H9 (cell line): ENCODE data around the gene HADH. TPM values are rescaled to one million over a fixed set of nuclear protein-coding genes. Genes with fewer than 3 reads are reported as not detected.

Source experiments
- DNase-seq: peaks from one replicate; pipeline ENCODE4 v3.0.0-alpha.2; 2017
- H2AFZ ChIP-seq: one replicate; pipeline ENCODE4 v1.6.1; 2013; ENCODE audit warnings: mild to moderate bottlenecking, low read length, control low read depth, moderate library complexity
- H2AK5ac ChIP-seq: 2 replicates; pipeline ENCODE4 v1.6.1; 2013; ENCODE audit warnings: low read length, control low read depth, mixed read lengths; ENCODE audit not compliant: insufficient read length
- H2BK120ac ChIP-seq: one replicate; pipeline ENCODE4 v1.6.1; 2013; ENCODE audit warnings: low read depth, mild to moderate bottlenecking, low read length, control low read depth, inconsistent platforms; ENCODE audit not compliant: poor library complexity, severe bottlenecking
- H2BK12ac ChIP-seq: 2 replicates; pipeline ENCODE4 v1.6.1; 2013; ENCODE audit warnings: low read length, control low read depth, mixed read lengths, low read depth; ENCODE audit not compliant: insufficient read length
- H2BK15ac ChIP-seq: 2 replicates; pipeline ENCODE4 v1.6.1; 2013; ENCODE audit warnings: low read depth, low read length, control low read depth
- H2BK20ac ChIP-seq: one replicate; pipeline ENCODE4 v1.6.1; 2013; ENCODE audit warnings: low read depth, mild to moderate bottlenecking, low read length, control low read depth, inconsistent platforms; ENCODE audit not compliant: poor library complexity, severe bottlenecking
- H2BK5ac ChIP-seq: 2 replicates; pipeline ENCODE4 v1.6.1; 2013; ENCODE audit warnings: low read length, control low read depth, mixed read lengths; ENCODE audit not compliant: insufficient read length
- H3K14ac ChIP-seq: 2 replicates; pipeline ENCODE4 v1.6.1; 2013; ENCODE audit warnings: low read length, control low read depth; ENCODE audit not compliant: insufficient read depth
- H3K18ac ChIP-seq: 2 replicates; pipeline ENCODE4 v1.6.1; 2013; ENCODE audit warnings: low read depth, mild to moderate bottlenecking, mixed read lengths, low read length, control low read depth; ENCODE audit not compliant: insufficient read length
- H3K23ac ChIP-seq: 2 replicates; pipeline ENCODE4 v1.6.1; 2013; ENCODE audit warnings: low read length, control low read depth, mixed read lengths, low read depth; ENCODE audit not compliant: insufficient read length
- H3K23me2 ChIP-seq: 2 replicates; pipeline ENCODE4 v1.6.1; 2013; ENCODE audit warnings: low read depth, mild to moderate bottlenecking, mixed read lengths, low read length, control low read depth; ENCODE audit not compliant: insufficient read length, poor library complexity, severe bottlenecking
- H3K27ac ChIP-seq: 2 replicates; pipeline ENCODE4 v1.5.1; 2013; ENCODE audit warnings: low read length, control low read depth, mixed read lengths, low read depth; ENCODE audit not compliant: insufficient read length
- H3K27me3 ChIP-seq: 2 replicates; pipeline ENCODE4 v1.6.1; 2013; ENCODE audit warnings: low read length, control low read depth, inconsistent platforms; ENCODE audit not compliant: insufficient read depth
- H3K4ac ChIP-seq: 2 replicates; pipeline ENCODE4 v1.6.1; 2013; ENCODE audit warnings: low read depth, mild to moderate bottlenecking, control low read depth, inconsistent platforms, low read length, moderate library complexity
- H3K4me1 ChIP-seq: 2 replicates; pipeline ENCODE4 v1.6.1; 2013; ENCODE audit warnings: low read length, control low read depth, inconsistent platforms; ENCODE audit not compliant: insufficient read depth
- H3K4me2 ChIP-seq: 2 replicates; pipeline ENCODE4 v1.6.1; 2013; ENCODE audit warnings: low read length, control low read depth, mixed read lengths; ENCODE audit not compliant: insufficient read length, insufficient read depth
- H3K56ac ChIP-seq: 2 replicates; pipeline ENCODE4 v1.6.1; 2013; ENCODE audit warnings: low read depth, mild to moderate bottlenecking, mixed read lengths, low read length, control low read depth; ENCODE audit not compliant: insufficient read length
- H3K79me1 ChIP-seq: 2 replicates; pipeline ENCODE4 v1.6.1; 2013; ENCODE audit warnings: low read depth, mild to moderate bottlenecking, moderate library complexity, low read length, control low read depth, inconsistent platforms; ENCODE audit not compliant: insufficient read depth, poor library complexity, severe bottlenecking
- H3K79me2 ChIP-seq: 2 replicates; pipeline ENCODE4 v1.6.1; 2013; ENCODE audit warnings: low read length, control low read depth, inconsistent platforms; ENCODE audit not compliant: insufficient read depth
- H3K9ac ChIP-seq: 2 replicates; pipeline ENCODE4 v1.6.1; 2013; ENCODE audit warnings: low read length, control low read depth, mixed read lengths; ENCODE audit not compliant: insufficient read length; ENCODE audit errors: extremely low read depth
- H3K9me3 ChIP-seq: one replicate; pipeline ENCODE4 v1.6.1; 2013; ENCODE audit warnings: low read depth, low read length, inconsistent platforms; ENCODE audit not compliant: control insufficient read depth
- H3T11ph ChIP-seq: one replicate; pipeline ENCODE4 v1.6.1; 2013; ENCODE audit warnings: mild to moderate bottlenecking, low read length, control low read depth, inconsistent platforms
- H4K20me1 ChIP-seq: one replicate; pipeline ENCODE4 v1.6.1; 2013; ENCODE audit not compliant: control insufficient read depth, insufficient read length, insufficient read depth
- H4K5ac ChIP-seq: 2 replicates; pipeline ENCODE4 v1.6.1; 2013; ENCODE audit warnings: low read depth, mild to moderate bottlenecking, mixed read lengths, low read length, control low read depth; ENCODE audit not compliant: insufficient read length
- H4K8ac ChIP-seq: replicated peaks from 2 replicates; pipeline ENCODE4 v1.6.1; 2013; ENCODE audit warnings: low read length, control low read depth, mixed read lengths, low read depth; ENCODE audit not compliant: insufficient read length
- H4K91ac ChIP-seq: 2 replicates; pipeline ENCODE4 v1.6.1; 2013; ENCODE audit warnings: low read depth, mild to moderate bottlenecking, moderate library complexity, mixed read lengths, low read length, control low read depth; ENCODE audit not compliant: insufficient read length
- H3K27ac Mint-ChIP-seq, 3 experiments: 2 replicates in 2 of 3; 3 replicates in 1 of 3; pipeline ENCODE4 v1.8.0; 2020 to 2021; ENCODE audit warnings: mixed read lengths in 3 of 3, mild to moderate bottlenecking in 1 of 3, moderate library complexity in 1 of 3
- H3K27me3 Mint-ChIP-seq: 2 replicates; pipeline ENCODE4 v1.8.0; 2021; ENCODE audit warnings: low read depth, mild to moderate bottlenecking, moderate library complexity, mixed read lengths
- H3K36me3 Mint-ChIP-seq, 3 experiments: 2 replicates in 2 of 3; 3 replicates in 1 of 3; pipeline ENCODE4 v1.8.0; 2020 to 2021; ENCODE audit warnings: low read depth in 3 of 3, mixed read lengths in 3 of 3; ENCODE audit not compliant: insufficient read depth in 1 of 3
- H3K4me1 Mint-ChIP-seq, 2 experiments: 2 replicates each; pipeline ENCODE4 v1.8.0; 2020; ENCODE audit warnings: mixed read lengths in 2 of 2
- H3K4me3 Mint-ChIP-seq, 2 experiments: 2 replicates in 1 of 2; 3 replicates in 1 of 2; pipeline ENCODE4 v1.8.0; 2020 to 2021; ENCODE audit warnings: mild to moderate bottlenecking in 2 of 2, mixed read lengths in 2 of 2, moderate library complexity in 1 of 2
- H3K9me3 Mint-ChIP-seq, 2 experiments: 2 replicates in 1 of 2; 3 replicates in 1 of 2; pipeline ENCODE4 v1.8.0; 2020; ENCODE audit warnings: mild to moderate bottlenecking in 2 of 2, mixed read lengths in 2 of 2, moderate library complexity in 1 of 2
- CTCF ChIP-seq: fragments of 200-600 bp; sonication (generic); conservative IDR thresholded peaks from 3 replicates; pipeline ENCODE4 v1.8.0; 2021; ENCODE audit warnings: antibody characterized with exemption, mild to moderate bottlenecking
- WGBS: extraction: QIAGEN DNeasy Blood & Tissue Kit; methylation state at CpG from one replicate; pipeline ENCODE4 v1.1.7; 2013; ENCODE audit warnings: missing lambda C conversion rate, low lambda C conversion rate, mixed read lengths; ENCODE audit not compliant: insufficient read length; ENCODE audit errors: extremely low coverage; 5-methylcytosine and 5-hydroxymethylcytosine counted together
- total RNA-seq: library from RNA; stranded (reverse); gene quantifications from 2 replicates; pipeline ENCODE4 v1.2.1, GENCODE V29; 2021

HADH gene
- total RNA-seq, 1 experiment from 2014 or later: 44.4 TPM

- Histone ChIP-seq H2BK15ac (no peak overlapping the region), H2BK20ac (no peak overlapping the region), H2BK12ac (no peak overlapping the region), H3K56ac (no peak overlapping the region), H2AFZ (no peak overlapping the region), H3K79me1 (no peaks in the 10 kb centered on the region), H3K79me2 (no peaks in the 10 kb centered on the region), H3K27me3 (no peaks in the 10 kb centered on the region), H3K9me3 (no peaks in the 10 kb centered on the region), H3K23me2 (no peaks in the 10 kb centered on the region), H4K20me1 (no peaks in the 10 kb centered on the region), H3K27ac (no peak overlapping the region), H3K4me1 (no peaks in the 10 kb centered on the region; the same call in 1 of the 2 replicates), H3K18ac (no peak overlapping the region), H3K23ac (no peak overlapping the region), H4K8ac (no peak overlapping the region), H3T11ph (no peak overlapping the region), H2AK5ac (no peak overlapping the region), H3K4me2 (no peak overlapping the region), H3K4ac (no peak overlapping the region), H2BK120ac (no peak overlapping the region), H2BK5ac (no peak overlapping the region), H3K9ac (no peak overlapping the region), H4K91ac (no peak overlapping the region), H4K5ac (no peak overlapping the region), H3K14ac (no peak overlapping the region)
- Mint-ChIP-seq H3K36me3 (no peaks in the 10 kb centered on the region), H3K4me3 (no peak overlapping the region), H3K4me1 (peaks cover 0 to 10% of the 10 kb centered on the region in 2 experiments; a peak in 2 of 4 replicates), H3K27me3 (peaks cover 4% of the 10 kb centered on the region), H3K27ac (no peak overlapping the region), H3K9me3 (no peaks in the 10 kb centered on the region)
- TF ChIP-seq CTCF: peak; percentile 53; the same call in 2 of the 3 replicates
- peak; percentile 42 for DNase-seq
- WGBS: no CpG with 5 or more reads among the region's 5 CpGs
These were observed 70.5 kb downstream of the HADH start for GRCh38 chr4:108060164-108060563.
